Retinal pigment epithelial cell (primary cell): ENCODE measurements around the gene TK1.
"Not testable (repeated sequence)": the region's sequence is repeated elsewhere in the genome, so short reads cannot be mapped to it uniquely, and the experiment has no call there.

Experiments used
- DNase-seq: peaks from one replicate; pipeline ENCODE4 v3.0.0-alpha.2; 2010; ENCODE audit warnings: low read depth
- H3K4me3 ChIP-seq: 2 replicates; pipeline ENCODE4 v1.5.1; 2011; ENCODE audit warnings: mild to moderate bottlenecking, low read length, control low read depth, moderate library complexity
- TF ChIP-seq, protein P1 (sequence below): conservative IDR thresholded peaks from 2 replicates; pipeline ENCODE4 v1.5.1; 2011; ENCODE audit warnings: low read depth, low read length, control low read depth, inconsistent platforms

TK1 gene

DNA sequence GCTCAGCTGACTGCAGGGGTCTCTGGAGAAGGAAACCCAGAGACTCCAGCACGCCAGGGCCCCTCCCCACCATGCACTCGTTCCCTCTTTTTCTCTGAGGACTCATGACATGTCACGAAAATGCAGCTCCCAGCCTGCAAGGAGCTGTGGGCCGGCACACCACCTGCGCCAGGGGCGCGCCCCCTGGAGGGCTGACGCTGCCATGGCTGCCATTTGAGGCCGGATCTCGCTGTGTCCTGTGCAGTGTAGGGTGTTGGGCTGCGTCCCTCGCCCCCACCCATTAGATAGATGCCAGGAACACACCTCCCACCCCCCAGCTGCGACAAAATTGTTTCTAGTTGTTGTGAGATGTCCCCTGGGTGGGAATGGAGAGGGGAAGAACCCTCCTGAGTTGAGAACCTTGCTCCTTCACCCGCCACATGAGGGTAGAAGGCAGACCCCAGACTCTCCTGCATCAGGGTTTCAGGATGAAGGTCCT, 10.3 kb downstream of the TK1 start:
- no peak for DNase-seq
- no peak overlapping the region for H3K4me3 ChIP-seq
- TF ChIP-seq, protein P1, sequence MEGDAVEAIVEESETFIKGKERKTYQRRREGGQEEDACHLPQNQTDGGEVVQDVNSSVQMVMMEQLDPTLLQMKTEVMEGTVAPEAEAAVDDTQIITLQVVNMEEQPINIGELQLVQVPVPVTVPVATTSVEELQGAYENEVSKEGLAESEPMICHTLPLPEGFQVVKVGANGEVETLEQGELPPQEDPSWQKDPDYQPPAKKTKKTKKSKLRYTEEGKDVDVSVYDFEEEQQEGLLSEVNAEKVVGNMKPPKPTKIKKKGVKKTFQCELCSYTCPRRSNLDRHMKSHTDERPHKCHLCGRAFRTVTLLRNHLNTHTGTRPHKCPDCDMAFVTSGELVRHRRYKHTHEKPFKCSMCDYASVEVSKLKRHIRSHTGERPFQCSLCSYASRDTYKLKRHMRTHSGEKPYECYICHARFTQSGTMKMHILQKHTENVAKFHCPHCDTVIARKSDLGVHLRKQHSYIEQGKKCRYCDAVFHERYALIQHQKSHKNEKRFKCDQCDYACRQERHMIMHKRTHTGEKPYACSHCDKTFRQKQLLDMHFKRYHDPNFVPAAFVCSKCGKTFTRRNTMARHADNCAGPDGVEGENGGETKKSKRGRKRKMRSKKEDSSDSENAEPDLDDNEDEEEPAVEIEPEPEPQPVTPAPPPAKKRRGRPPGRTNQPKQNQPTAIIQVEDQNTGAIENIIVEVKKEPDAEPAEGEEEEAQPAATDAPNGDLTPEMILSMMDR, result peak; percentile 98

DNA sequence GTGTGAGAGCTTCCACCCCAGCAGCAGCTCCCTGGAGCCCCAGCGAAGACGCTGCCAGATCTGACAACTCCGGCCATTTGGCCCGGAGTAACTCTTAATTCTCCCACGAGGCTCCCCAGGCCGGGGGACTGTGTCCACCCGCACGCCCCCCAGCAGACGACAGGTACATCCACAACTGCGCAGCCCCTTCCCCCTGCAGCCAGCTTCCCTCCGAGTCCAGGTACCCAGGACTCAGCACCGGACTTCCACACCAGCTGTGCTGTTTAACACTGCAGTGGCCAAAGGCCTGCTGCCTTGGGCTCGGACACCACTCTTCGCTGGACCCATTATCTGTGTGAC, 11.2 kb downstream of the TK1 start:
- no peak for DNase-seq
- H3K4me3 ChIP-seq, result no peak overlapping the region
- TF ChIP-seq, protein P1, result no peak

DNA sequence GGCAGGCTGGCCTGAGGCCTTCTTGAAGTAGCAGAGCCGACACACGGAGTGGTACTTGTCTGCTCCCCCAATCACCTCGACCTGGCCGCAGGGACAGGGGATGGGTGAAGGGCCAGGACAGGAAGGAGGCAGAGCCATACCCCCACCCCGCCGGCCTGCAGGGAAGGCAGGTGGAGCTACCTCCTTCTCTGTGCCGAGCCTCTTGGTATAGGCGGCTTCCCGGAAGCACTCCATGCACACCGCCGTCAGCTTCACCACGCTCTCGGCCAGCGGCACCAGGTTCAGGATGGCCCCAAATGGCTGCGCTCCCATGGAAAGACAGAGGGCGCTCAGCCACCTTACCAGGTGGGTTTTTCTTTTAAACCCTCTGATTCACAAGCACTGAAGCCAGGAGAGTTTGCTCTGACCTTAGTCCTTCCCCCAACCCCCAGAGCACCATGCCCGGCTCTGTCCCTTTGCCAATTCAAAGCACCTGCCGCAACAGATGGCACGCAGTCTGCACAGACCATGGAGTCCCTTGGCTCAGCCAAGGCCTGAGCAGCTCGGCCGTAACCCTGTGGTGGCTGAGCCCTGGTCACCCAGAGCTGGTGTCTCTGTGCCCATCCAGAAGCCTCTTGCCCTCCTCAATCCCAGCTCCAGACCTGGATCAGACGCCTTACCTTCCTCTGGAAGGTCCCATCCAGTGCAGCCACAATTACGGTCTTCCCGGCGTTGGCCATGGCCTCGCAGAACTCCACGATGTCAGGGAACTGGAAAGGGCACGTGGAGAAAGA, 11.8 kb downstream of the TK1 start:
- no peak overlapping the region for H3K4me3 ChIP-seq
- TF ChIP-seq, protein P1, result peak; percentile 17
- DNase-seq, result no peak

DNA sequence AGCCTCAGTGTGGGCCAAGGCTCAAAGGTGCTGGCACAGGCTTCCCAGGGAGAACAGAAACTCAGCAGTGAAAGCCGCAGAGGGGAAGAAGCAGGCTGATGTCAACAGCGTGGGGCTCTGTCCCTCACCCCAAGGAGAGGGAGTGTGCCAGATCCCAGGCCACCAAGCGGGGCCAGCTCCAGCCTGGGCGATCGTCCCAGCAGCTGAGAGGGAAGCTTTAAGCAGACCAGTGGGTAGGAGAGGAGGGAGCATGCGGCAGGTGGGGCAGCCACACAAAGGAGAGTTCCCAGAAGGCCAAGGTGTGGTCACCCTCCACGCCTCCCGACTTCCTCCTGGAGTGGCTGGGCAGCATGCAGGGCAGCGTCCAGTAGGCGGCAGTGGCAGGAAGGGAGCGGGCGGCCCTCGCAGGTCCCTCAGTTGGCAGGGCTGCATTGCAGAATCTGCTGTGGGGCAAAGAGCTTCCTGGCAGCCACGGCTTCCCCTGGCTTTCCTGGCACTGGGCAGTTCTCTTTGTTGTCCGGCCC, 12.4 kb downstream of the TK1 start:
- TF ChIP-seq, protein P1, result no peak
- no peak for DNase-seq
- H3K4me3 ChIP-seq, result no peak overlapping the region

DNA sequence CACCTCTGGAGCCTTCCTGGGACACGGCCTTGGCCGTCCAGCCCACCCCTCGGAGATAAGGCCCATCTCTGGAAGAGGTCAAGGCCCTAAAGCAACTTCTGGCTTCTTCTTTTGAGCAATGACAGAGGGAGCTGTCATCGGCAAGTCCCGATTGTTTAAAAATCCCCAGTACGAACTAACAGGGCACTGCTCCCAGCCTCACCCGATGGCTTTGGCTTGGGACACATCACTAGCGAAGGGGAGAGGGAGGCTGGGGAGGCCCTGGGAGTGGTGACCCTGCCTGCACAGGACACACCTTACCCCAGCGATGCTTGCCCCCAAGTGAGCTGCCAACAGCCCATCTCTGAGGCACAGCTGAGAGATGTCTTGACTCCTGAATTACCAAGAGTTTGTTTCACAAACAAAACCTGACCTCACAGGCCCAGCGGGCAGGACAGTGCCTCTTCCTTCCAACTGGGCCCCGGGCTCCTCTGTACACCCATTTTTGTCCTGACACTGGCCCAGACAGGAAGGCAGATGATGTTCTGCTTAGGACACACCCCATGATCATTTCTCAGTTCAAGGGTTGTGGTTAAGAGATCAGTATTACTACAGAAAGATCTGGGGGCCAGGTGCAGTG, 13.6 kb downstream of the TK1 start:
- TF ChIP-seq, protein P1, result no peak
- H3K4me3 ChIP-seq, result no peak overlapping the region
- DNase-seq, result no peak

DNA sequence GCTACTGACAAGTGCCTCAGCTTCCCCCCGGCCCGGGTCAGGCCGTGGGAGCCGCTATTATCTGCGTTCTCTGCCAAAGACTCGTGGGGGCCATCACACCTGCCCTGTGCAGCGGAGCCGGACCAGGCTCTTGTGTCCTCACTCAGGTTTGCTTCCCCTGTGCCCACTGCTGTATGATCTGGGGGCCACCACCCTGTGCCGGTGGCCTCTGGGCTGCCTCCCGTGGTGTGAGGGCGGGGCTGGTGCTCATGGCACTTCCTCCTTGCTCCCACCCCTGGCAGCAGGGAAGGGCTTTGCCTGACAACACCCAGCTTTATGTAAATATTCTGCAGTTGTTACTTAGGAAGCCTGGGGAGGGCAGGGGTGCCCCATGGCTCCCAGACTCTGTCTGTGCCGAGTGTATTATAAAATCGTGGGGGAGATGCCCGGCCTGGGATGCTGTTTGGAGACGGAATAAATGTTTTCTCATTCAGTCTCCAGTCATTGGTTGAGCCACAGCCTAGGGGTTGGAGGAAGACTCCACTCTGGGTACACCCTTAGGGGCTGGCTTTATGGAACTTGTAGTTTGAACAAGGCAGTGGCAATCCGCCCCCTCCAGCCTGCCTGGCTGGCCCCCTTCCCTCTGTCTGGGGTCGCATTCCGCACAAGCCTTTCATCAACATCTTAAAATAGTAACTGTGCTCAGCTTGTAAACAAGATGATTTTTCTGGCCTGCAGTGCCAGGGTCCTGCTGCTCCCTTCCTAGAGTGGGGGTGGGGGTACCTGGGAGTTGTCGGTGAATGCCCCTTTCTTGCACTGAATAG, 14.4 kb downstream of the TK1 start:
- TF ChIP-seq, protein P1, result no peak
- no peak for DNase-seq
- no peak overlapping the region for H3K4me3 ChIP-seq

DNA sequence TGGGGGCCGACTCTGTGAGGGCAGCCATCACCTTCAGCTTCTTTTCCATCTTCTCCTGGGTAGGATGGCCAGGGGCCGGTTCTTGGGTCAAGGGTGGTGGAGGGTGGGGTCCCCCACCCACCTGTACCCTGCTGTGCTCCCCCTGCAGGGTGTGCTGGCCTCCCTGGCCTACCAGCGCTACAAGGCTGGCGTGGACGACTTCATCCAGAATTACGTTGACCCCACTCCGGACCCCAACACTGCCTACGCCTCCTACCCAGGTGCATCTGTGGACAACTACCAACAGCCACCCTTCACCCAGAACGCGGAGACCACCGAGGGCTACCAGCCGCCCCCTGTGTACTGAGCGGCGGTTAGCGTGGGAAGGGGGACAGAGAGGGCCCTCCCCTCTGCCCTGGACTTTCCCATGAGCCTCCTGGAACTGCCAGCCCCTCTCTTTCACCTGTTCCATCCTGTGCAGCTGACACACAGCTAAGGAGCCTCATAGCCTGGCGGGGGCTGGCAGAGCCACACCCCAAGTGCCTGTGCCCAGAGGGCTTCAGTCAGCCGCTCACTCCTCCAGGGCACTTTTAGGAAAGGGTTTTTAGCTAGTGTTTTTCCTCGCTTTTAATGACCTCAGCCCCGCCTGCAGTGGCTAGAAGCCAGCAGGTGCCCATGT, 15.1 kb downstream of the TK1 start:
- H3K4me3 ChIP-seq, DNase-seq: not testable (repeated sequence)
